PFSK-1 (cell line): ENCODE data around the gene IRF2BP2.

Experiments
- FOXP2 ChIP-seq: optimal IDR thresholded peaks from 2 replicates; pipeline ENCODE3; 2011; ENCODE audit warnings: borderline replicate concordance, control low read depth, inconsistent platforms; ENCODE audit not compliant: insufficient read depth; ENCODE audit errors: extremely low read length, extremely low read depth
- POLR2AphosphoS5 ChIP-seq: IDR thresholded peaks from 2 replicates; pipeline ENCODE4 v1.6.1; 2012; ENCODE audit warnings: low read depth, mild to moderate bottlenecking, control low read depth, low read length, moderate library complexity
- REST ChIP-seq, 2 experiments: IDR thresholded peaks; 2 replicates each; pipeline versions ENCODE4 v1.6.1 to v1.8.0; 2011 to 2012; ENCODE audit warnings: low read depth in 2 of 2, low read length in 2 of 2, control low read depth in 1 of 2, inconsistent platforms in 1 of 2, mild to moderate bottlenecking in 1 of 2, moderate library complexity in 1 of 2; ENCODE audit not compliant: insufficient read depth in 1 of 2
- SIN3A ChIP-seq: IDR thresholded peaks from 2 replicates; pipeline ENCODE4 v1.6.1; 2012; ENCODE audit warnings: mild to moderate bottlenecking, low read length, moderate library complexity, borderline replicate concordance; ENCODE audit not compliant: insufficient read depth
- TAF1 ChIP-seq: IDR thresholded peaks from 2 replicates; pipeline ENCODE4 v1.6.1; 2012; ENCODE audit warnings: low read length, control low read depth, borderline replicate concordance; ENCODE audit not compliant: insufficient read depth

Gene IRF2BP2

GRCh38 chr1:234586892-234587485, 23.0 kb downstream of the IRF2BP2 start:
- TF ChIP-seq TAF1: no peak
- TF ChIP-seq FOXP2: no peak
- no peak for TF ChIP-seq SIN3A
- no peak for TF ChIP-seq POLR2AphosphoS5

- TF ChIP-seq SIN3A (no peak), TAF1 (no peak), FOXP2 (no peak), POLR2AphosphoS5 (no peak), REST (IDR thresholded peaks at IDR 0.05; ENCODE audit: insufficient read depth in 1 of 2, low read depth in 2 of 2, low read length in 2 of 2) (no peak)
Observed at GRCh38 chr1:234586304-234586703, 23.7 kb downstream of the IRF2BP2 start.

GRCh38 chr1:234585330-234586055, 24.5 kb downstream of the IRF2BP2 start:
- TF ChIP-seq SIN3A (no peak), FOXP2 (no peak), TAF1 (no peak), POLR2AphosphoS5 (no peak), REST (IDR thresholded peaks at IDR 0.05; ENCODE audit: insufficient read depth in 1 of 2, low read depth in 2 of 2, low read length in 2 of 2) (no peak)

- no peak for TF ChIP-seq FOXP2
Observed at GRCh38 chr1:234584926-234585325, 25.1 kb downstream of the IRF2BP2 start.

- TF ChIP-seq FOXP2 (no peak), REST (IDR thresholded peaks at IDR 0.05; ENCODE audit: insufficient read depth in 1 of 2, low read depth in 2 of 2, low read length in 2 of 2) (no peak), SIN3A (no peak), TAF1 (no peak), POLR2AphosphoS5 (no peak)
Observed at GRCh38 chr1:234584420-234584805, 25.6 kb downstream of the IRF2BP2 start.

- TF ChIP-seq TAF1: no peak
- no peak for TF ChIP-seq SIN3A
- no peak for TF ChIP-seq REST (IDR thresholded peaks at IDR 0.05; ENCODE audit: insufficient read depth in 1 of 2, low read depth in 2 of 2, low read length in 2 of 2)
- no peak for TF ChIP-seq POLR2AphosphoS5
- TF ChIP-seq FOXP2: no peak
Observed at GRCh38 chr1:234583755-234584419, 26.1 kb downstream of the IRF2BP2 start.
